ENCODE data around the gene SULT1A3. TPM values are rescaled to one million over a fixed set of nuclear protein-coding genes. Genes with fewer than 3 reads are reported as not detected.
"Not testable (repeated sequence)": the region's sequence is repeated elsewhere in the genome, so short reads cannot be mapped to it uniquely, and the experiment has no call there.

The SULT1A3 gene
- total RNA-seq = 0.26 and 3.3 TPM in 2 replicates

DNA sequence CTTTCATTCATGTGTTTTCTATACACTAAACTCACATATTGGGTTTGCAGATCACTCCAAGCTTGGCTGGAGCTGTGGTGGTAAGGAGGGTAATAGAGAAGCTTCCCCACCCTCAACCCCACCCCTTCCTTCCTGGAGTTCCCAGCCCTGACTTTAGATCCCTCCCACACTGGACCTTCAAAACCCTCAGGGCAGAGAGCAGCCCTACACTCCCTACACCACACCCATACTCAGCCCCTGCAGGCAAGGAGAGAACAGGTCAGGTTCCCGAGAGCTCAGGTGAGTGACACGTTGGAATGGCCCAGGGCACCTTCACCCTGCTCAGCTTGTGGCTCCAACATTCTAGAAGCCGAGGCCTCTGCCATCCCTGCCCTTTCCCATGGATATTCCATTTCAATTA is at the start of gene SULT1A3:
TSS of gene SULT1A3 (plus strand) at position 207 of the 400 bp plus-strand sequence. CDS start 1,474 bp downstream, outside the sequence.
- not testable (repeated sequence) for DNase-seq (ENCODE audit: low read depth); H3K27me3 ChIP-seq (ENCODE audit: control insufficient read depth, insufficient read depth, low read length); H3K4me3 ChIP-seq (ENCODE audit: low read depth, low read length); FAIRE-seq; H3K36me3 ChIP-seq (ENCODE audit: control insufficient read depth, insufficient read depth, low read length)

DNA sequence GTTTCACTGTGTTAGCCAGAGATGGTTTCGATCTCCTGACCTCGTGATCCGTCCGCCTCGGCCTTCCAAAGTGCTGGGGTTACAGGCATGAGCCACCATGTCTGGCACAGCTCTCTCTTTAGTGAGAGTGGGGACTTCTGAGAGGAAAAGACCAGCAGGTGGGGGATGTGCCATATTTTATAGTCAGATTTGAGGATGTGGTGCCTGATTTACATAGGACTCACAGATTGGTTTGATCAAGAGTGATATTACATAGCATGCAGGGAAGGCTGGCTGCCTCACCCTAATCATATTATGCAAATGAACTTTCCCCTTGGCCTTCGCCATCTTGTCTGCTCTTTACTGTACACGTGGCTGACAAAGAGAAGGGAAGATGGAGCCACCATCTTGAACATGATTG is 48.0 kb upstream of the SULT1A3 start:
- FAIRE-seq (no peak), DNase-seq (ENCODE audit: low read depth) (no peak)
- TF ChIP-seq, protein P1, sequence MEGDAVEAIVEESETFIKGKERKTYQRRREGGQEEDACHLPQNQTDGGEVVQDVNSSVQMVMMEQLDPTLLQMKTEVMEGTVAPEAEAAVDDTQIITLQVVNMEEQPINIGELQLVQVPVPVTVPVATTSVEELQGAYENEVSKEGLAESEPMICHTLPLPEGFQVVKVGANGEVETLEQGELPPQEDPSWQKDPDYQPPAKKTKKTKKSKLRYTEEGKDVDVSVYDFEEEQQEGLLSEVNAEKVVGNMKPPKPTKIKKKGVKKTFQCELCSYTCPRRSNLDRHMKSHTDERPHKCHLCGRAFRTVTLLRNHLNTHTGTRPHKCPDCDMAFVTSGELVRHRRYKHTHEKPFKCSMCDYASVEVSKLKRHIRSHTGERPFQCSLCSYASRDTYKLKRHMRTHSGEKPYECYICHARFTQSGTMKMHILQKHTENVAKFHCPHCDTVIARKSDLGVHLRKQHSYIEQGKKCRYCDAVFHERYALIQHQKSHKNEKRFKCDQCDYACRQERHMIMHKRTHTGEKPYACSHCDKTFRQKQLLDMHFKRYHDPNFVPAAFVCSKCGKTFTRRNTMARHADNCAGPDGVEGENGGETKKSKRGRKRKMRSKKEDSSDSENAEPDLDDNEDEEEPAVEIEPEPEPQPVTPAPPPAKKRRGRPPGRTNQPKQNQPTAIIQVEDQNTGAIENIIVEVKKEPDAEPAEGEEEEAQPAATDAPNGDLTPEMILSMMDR (IDR thresholded peaks at IDR 0.05; ENCODE audit: insufficient read depth, low read length, severe bottlenecking) = no peak
- Histone ChIP-seq H3K36me3 (ENCODE audit: control insufficient read depth, insufficient read depth, low read length) (no peaks in the 10 kb centered on the region), H3K27me3 (ENCODE audit: control insufficient read depth, insufficient read depth, low read length) (no peaks in the 10 kb centered on the region), H3K4me3 (ENCODE audit: low read depth, low read length) (no peak overlapping the region)

DNA sequence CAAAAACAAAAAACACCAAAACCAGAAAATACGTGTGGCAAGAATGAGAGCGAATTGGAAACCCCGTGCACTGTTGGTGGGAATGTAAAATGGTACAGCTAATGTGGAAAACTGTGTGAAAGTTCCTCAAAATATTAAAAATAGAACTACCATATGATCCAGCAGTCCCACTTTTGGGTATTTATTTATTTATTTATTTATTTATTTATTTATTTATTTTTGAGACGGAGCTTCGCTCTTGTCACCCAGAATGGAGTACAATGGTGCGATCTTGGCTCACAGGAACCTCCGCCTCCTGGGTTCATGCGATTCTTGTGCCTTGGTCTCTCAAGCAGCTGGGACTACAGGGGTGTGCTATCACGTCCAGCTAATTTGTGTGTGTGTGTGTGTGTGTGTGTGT is 46.5 kb upstream of the SULT1A3 start:
- H3K4me3 ChIP-seq (ENCODE audit: low read depth, low read length) = no peak overlapping the region
- FAIRE-seq = no peak
- no peaks in the 10 kb centered on the region for H3K27me3 ChIP-seq (ENCODE audit: control insufficient read depth, insufficient read depth, low read length)
- H3K36me3 ChIP-seq (ENCODE audit: control insufficient read depth, insufficient read depth, low read length) = no peaks in the 10 kb centered on the region
- DNase-seq (ENCODE audit: low read depth) = no peak
- TF ChIP-seq, protein P1 (IDR thresholded peaks at IDR 0.05; ENCODE audit: insufficient read depth, low read length, severe bottlenecking) = no peak

DNA sequence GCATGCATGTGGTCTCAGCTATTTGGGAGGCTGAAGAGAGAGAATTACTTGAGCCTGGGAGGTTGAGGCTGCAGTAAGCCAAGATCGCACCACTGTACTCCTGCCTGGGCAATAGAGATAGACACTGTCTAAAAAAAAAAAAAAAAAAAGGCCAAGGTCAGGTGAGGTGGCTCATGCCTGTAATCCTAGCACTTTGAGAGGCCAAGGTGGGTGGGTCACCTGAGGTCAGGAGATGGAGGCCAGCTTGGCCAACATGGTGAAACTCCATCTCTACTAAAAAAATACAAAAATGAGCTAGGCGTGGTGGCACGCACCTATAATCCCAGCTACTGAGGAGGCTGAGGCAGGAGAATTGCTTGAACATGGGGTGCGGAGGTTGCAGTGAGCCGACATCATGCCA is 43.9 kb upstream of the SULT1A3 start:
- H3K4me3 ChIP-seq (ENCODE audit: low read depth, low read length) = no peak overlapping the region
- no peak for DNase-seq (ENCODE audit: low read depth)
- H3K36me3 ChIP-seq (ENCODE audit: control insufficient read depth, insufficient read depth, low read length) = no peaks in the 10 kb centered on the region
- FAIRE-seq = no peak
- H3K27me3 ChIP-seq (ENCODE audit: control insufficient read depth, insufficient read depth, low read length) = no peaks in the 10 kb centered on the region
- TF ChIP-seq, protein P1 (IDR thresholded peaks at IDR 0.05; ENCODE audit: insufficient read depth, low read length, severe bottlenecking) = no peak

DNA sequence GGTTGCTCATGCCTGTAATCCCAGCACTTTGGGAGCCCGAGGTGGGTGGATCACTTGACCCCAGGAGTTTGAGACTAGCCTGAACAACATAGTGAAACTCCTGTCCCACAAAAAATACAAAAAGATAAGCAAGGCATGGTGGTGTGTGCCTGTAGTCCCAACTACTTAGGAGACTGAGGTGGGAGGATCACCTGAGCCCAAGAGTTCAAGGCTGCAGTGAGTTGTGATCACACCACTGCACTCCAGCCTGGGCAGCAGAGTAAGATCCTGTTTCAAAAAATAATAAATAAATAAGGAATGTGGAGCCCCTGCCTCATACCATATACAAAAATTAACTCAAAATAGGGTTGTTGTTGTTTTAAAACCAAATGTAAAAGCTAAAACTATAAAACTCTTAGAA is 41.8 kb upstream of the SULT1A3 start:
- Histone ChIP-seq H3K4me3 (ENCODE audit: low read depth, low read length) (no peak overlapping the region), H3K36me3 (ENCODE audit: control insufficient read depth, insufficient read depth, low read length) (no peaks in the 10 kb centered on the region), H3K27me3 (ENCODE audit: control insufficient read depth, insufficient read depth, low read length) (no peaks in the 10 kb centered on the region)
- FAIRE-seq = no peak
- DNase-seq (ENCODE audit: low read depth) = no peak
- TF ChIP-seq, protein P1 (IDR thresholded peaks at IDR 0.05; ENCODE audit: insufficient read depth, low read length, severe bottlenecking) = no peak

DNA sequence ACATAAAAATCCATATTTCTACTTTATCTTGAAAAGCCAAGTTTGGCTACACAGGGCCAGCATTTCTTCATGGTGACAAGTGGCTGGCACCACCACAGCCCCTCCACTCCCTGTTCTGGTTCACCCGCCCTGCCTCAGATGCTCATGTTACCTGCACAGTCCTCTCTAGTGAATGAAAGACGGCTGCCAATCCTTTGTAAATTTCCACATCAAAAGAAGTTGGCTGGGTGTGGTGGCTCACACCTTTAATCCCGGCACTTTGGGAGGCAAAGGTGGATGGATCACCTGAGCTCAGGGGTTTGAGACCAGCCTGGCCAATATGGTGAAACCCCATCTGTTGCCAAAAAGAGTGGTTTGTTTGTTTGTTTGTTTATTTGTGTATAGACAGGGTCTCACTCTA is 35.5 kb upstream of the SULT1A3 start:
- FAIRE-seq (no peak), DNase-seq (ENCODE audit: low read depth) (no peak)
- Histone ChIP-seq H3K4me3 (ENCODE audit: low read depth, low read length) (no peak overlapping the region), H3K36me3 (ENCODE audit: control insufficient read depth, insufficient read depth, low read length) (no peaks in the 10 kb centered on the region), H3K27me3 (ENCODE audit: control insufficient read depth, insufficient read depth, low read length) (no peaks in the 10 kb centered on the region)
- TF ChIP-seq, protein P1 (IDR thresholded peaks at IDR 0.05; ENCODE audit: insufficient read depth, low read length, severe bottlenecking) = no peak

All from bronchial epithelial cell (primary cell).